HG03439 (cell line): ENCODE results near the gene RALGAPA2.

ENCODE experiments used
- ATAC-seq: cut with Tn5 transposase; IDR thresholded peaks from one replicate; pipeline ENCODE4 v1.9.1; 2021; ENCODE audit warnings: mild to moderate bottlenecking, moderate library complexity; ENCODE audit not compliant: unreplicated experiment

RALGAPA2 gene

GRCh38 chr20:20687319-20687718 is 25.1 kb downstream of the RALGAPA2 start:
- ATAC-seq, result no peak

DNA sequence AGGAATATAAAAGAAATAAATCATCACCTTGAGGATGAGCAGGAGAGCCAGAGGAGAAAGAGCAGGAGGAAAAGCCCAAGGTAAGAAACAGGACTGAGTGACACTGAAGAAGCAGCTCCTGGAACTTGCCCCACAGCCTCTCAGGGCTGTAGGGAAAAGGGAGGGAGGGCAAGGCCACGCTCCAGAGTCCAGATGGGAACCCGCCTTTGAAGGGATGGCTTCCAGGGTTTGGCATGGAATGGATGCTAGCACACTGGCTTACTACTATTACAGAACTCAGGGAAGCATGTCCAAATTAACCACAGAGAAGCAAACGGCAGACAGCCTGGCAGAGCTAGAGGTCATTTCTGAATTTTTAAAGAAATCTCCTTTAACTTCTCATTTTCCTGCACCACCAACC is 26.8 kb downstream of the RALGAPA2 start:
- ATAC-seq, result no peak

GRCh38 chr20:20683481-20684321 is 28.7 kb downstream of the RALGAPA2 start:
- no peak for ATAC-seq

GRCh38 chr20:20683020-20683419 is 29.4 kb downstream of the RALGAPA2 start:
- no peak for ATAC-seq

- ATAC-seq, result no peak
These were observed 31.4 kb downstream of the RALGAPA2 start for GRCh38 chr20:20680991-20681508.

- no peak for ATAC-seq
These were observed 33.1 kb downstream of the RALGAPA2 start for GRCh38 chr20:20679316-20679715.

GRCh38 chr20:20677186-20677585 is 35.3 kb downstream of the RALGAPA2 start:
- ATAC-seq, result no peak

GRCh38 chr20:20668639-20669038 is 43.8 kb downstream of the RALGAPA2 start:
- peak; percentile 99 for ATAC-seq

DNA sequence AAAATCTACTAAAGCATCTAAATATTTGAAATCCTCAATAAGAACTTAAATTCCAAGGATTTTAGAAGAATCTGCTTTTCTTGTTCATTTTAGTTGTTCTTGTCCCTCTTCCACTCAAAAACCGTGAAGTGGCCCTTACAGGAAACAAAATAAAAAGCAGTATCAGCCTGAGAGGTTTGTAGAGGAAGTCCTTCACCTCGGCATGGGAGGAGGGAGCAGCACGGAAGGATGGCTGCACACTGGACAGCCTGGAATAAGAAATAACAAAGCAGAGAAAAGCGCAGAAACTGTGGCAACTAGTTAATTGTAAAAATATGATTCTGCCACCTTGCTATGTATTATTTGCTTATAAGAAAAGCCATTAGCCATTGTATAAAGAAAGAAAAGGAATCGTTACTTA is 46.1 kb downstream of the RALGAPA2 start:
- no peak for ATAC-seq

GRCh38 chr20:20665606-20666332 is 46.7 kb downstream of the RALGAPA2 start:
- ATAC-seq, result no peak

DNA sequence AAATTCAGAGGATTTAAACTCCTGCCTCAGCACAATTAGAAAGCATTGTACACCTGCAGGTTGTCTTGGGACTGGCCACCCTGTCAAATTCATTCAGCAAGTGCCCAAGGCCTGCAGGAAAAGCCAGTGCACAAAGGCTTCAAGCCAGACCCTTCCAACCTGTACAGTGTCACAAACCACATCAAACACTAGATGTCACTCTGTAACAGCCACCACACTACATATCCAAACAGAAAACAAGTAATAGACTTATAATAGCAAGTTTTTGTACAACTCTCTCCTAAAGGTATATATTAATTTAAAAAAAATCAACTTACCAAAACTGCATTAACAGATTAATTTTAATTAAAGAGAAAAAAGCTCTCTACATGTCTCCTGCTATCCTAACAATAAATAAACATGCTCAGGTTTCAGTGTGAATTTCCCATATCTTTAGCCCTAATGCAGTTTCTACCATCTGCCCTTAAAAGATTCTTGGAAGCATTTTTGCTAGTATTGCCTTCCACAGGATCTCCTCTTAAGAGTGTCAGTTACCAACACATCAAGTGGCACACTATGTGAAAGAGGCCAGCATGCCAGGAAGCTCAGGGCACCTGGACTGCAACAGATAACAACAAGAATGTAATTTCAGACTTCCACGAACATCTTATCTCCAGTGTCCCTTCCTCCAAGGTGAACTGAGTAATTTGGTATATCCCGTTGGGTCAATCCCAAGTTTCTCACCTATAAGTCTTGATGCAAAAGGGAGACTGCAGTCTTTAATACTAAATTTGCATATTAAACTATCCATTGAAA is 47.5 kb downstream of the RALGAPA2 start:
- ATAC-seq, result no peak

- ATAC-seq, result no peak
These were observed 48.6 kb downstream of the RALGAPA2 start for GRCh38 chr20:20663841-20664240.

DNA sequence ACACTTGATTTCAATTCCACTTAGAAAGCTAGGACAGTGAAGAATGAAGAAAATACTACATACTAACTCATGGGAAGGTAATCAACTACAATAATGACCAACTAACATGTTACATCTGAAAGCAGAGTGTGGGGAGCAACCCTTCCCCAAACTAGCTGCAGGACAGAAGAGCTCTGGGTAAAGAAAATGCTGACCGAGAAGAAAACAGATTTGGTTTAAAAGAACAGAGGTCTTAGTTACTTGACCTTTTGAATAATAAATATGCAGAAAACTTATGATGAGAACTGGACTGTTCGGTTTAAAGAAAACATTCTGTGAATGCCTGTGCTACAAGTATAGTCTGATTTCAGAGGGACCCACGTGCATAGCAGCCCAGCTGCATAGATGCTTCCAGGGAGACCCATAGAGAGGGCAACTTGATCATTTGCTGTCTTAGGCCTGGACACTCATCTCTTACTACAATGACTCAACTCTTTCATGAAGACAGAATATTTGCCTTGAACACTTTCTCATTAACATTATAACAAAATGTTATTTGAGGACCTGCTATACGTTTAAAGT is 53.5 kb downstream of the RALGAPA2 start:
- no peak for ATAC-seq

DNA sequence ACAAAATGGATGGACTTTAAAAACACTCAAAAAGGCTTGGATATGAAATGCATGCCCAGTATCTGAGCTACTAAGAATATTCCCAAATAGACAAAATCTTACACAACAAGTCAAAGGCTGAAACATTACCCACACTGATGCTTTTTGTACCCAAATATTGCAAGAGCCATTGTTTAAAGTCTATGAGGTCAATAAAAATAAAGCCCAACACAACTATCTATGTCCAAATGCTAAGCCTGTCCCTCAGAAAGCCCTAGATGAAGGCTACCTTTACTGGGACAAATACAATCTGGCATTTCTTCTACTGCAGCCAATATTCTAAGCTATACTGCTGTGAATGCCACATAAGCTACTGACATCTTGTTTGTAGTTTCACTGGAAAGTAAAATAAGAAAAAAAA is 54.3 kb downstream of the RALGAPA2 start:
- no peak for ATAC-seq

- no peak for ATAC-seq
These were observed 55.4 kb downstream of the RALGAPA2 start for GRCh38 chr20:20657092-20657491.

DNA sequence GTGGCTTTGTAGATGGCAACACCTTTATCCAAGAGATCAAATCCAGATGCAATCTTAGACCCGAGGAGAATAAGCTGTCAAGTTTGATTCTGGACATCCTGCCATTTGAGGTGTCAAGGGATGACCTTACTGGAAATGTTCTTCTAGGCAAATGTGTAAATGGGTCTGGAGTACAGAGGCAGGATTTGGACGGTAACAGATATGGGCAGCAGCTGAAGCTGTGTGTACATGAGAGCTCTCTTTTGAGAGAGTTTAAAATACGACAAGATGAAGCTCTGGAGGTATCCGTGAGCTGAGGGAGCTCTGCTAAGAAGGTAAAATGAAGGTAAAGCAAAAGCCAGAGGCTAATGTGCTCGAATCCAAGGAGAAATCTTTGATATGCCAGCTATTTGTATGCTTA is 56.6 kb downstream of the RALGAPA2 start:
- ATAC-seq, result no peak

DNA sequence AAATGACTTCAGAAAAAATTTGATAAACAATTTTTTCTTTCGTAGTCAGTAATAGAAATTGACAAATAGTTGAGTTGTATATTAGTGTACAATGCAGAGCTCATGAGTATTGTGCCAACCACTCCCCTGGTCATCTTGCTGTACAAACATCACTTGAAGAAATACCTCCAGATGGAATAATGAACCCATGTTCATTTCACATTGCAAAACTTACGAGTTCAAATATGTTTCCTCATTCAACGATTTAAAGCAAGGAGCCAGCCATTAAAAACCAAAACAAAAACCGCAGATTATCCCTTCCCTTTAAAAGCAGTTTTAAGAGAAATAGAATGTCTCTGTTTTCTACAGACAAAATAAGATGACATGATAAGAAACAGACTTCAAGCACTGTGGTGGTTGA is 62.5 kb downstream of the RALGAPA2 start:
- no peak for ATAC-seq

DNA sequence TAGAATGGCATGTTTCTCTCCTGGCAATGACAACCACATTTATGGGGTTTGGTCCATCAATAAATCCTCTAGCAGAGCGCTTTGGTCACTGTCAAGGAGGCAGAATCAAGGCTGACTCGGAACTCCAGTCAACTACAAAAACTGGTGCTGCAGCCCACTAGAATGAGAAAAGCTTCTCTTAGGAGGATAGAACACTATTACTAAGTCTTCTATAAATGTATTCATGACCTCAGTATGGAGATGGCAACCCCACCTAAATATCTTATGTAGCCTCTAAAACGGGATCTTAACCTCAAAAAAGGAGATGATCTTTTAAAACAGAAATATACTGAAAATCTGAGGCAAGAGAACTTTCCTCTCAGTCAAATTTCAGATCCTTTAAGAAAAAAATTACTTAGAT is 68.5 kb downstream of the RALGAPA2 start:
- no peak for ATAC-seq

- ATAC-seq, result no peak
These were observed 70.7 kb downstream of the RALGAPA2 start for GRCh38 chr20:20641783-20642182.

DNA sequence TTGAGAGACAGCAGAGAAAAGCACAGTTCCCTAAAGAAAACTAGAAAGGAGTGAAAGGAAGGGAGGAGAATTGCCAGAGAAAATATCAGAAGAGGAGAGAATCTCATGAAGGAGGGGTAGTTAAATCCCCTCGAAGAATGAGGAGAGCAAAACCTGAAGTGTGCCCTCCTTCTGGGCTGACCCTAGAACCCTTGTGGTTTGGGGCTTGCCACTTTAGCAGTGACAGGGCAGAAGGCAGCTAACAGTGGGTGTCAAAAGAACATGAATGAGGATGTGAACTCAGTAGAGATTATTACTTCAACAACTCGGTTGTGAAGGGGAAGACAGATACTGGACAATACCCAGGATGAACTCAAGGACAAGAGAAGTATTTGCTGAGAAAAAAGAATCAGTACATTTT is 73.6 kb downstream of the RALGAPA2 start:
- ATAC-seq, result no peak
